ENCODE results near the gene LRRC8D. TPM values are rescaled to one million over a fixed set of nuclear protein-coding genes. Genes with fewer than 3 reads are reported as not detected.

LRRC8D gene
- total and polyA plus RNA-seq, 9 of the 15 experiments (the other 6 are each of a cell fraction or from before 2014, with no cell fraction given) = 3.4 to 53.9 (median 15.9) TPM

DNA sequence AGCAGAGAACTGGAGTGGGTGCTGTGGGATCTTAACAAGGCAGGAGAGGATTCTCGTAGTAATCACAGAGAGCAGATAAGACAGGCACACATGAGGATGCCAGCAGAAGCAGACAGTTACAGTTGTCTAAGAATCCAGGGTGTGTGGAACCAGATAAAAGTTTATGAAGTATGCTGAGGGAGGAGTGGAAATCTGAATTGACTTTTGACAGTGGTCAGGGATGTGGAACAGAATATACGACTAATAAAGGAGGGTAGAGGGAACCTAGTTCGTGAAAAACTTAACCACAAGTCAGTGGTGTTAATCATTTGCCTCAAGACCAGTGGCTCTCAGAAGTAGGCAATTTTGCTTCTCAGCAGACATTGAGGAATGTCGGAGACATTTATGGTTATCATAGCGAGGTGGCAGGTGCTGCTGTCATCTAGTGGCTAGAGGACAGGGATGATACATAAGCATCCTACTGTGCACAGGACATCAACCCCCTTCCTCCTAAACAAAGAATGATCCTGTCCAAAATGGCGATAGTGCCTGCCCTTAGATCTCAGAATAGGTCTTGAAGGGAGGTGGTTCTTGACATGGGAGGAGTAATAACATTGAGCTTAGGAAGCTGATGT is 3.0 kb downstream of the LRRC8D start (continued):
- TF ChIP-seq CTCF (IDR thresholded peaks at IDR 0.05 in 2 of 3, conservative IDR thresholded peaks at IDR 0.05 in 1 of 3; ENCODE audit: insufficient read depth in 2 of 3, low read depth in 1 of 3, low read length in 3 of 3) (0 out of 6 replicates have a peak, but pooled peaks of 1 of the 3 experiments have one; percentile 3), CCAR2 (IDR thresholded peaks at IDR 0.05; ENCODE audit: low read depth, low read length) (no peak), KLF10 (CRISPR knock-in tag; IDR thresholded peaks at IDR 0.05) (no peak), MEIS2 (IDR thresholded peaks at IDR 0.05; ENCODE audit: partially characterized antibody) (peak; percentile 48), HNRNPL (IDR thresholded peaks at IDR 0.05; ENCODE audit: low read depth, low read length) (no peak), KHSRP (IDR thresholded peaks at IDR 0.05) (no peak; the same call in 1 of the 2 replicates), ZNF764 (CRISPR knock-in tag; IDR thresholded peaks at IDR 0.05; ENCODE audit: low read depth) (no peak), NCOR1 (IDR thresholded peaks at IDR 0.05) (peak; percentile 94), DLX4 (CRISPR knock-in tag; IDR thresholded peaks at IDR 0.05) (no peak), TRIM25 (IDR thresholded peaks at IDR 0.05; ENCODE audit: borderline replicate concordance) (0 out of 2 replicates have a peak, but pooled peaks have one; percentile 23), TARDBP (IDR thresholded peaks at IDR 0.05) (no peak), COPS2 (conservative IDR thresholded peaks at IDR 0.05) (no peak), TOE1 (IDR thresholded peaks at IDR 0.05; ENCODE audit: borderline replicate concordance) (0 out of 2 replicates have a peak, but pooled peaks have one; percentile 12), TOE1 (CRISPR knock-in tag; IDR thresholded peaks at IDR 0.05; ENCODE audit: borderline replicate concordance, low read depth) (no peak), CTBP1 (IDR thresholded peaks at IDR 0.05; ENCODE audit: borderline replicate concordance) (peak; percentile 69), RAD51 (IDR thresholded peaks at IDR 0.05; ENCODE audit: borderline replicate concordance, low read depth) (no peak), POLR2AphosphoS2 (IDR thresholded peaks at IDR 0.05; ENCODE audit: low read length) (no peak), HDAC3 (IDR thresholded peaks at IDR 0.05; ENCODE audit: borderline replicate concordance, partially characterized antibody) (peak; percentile 51), PKNOX1 (IDR thresholded peaks at IDR 0.05) (peak; percentile 60; the same call in 1 of the 2 replicates), PPARD (CRISPR knock-in tag; IDR thresholded peaks at IDR 0.05) (no peak), HDAC1 (IDR thresholded peaks at IDR 0.05) (peak; percentile 63 to 95; a peak in 2 of 4 replicates)
- TF ChIP-seq, protein P1, sequence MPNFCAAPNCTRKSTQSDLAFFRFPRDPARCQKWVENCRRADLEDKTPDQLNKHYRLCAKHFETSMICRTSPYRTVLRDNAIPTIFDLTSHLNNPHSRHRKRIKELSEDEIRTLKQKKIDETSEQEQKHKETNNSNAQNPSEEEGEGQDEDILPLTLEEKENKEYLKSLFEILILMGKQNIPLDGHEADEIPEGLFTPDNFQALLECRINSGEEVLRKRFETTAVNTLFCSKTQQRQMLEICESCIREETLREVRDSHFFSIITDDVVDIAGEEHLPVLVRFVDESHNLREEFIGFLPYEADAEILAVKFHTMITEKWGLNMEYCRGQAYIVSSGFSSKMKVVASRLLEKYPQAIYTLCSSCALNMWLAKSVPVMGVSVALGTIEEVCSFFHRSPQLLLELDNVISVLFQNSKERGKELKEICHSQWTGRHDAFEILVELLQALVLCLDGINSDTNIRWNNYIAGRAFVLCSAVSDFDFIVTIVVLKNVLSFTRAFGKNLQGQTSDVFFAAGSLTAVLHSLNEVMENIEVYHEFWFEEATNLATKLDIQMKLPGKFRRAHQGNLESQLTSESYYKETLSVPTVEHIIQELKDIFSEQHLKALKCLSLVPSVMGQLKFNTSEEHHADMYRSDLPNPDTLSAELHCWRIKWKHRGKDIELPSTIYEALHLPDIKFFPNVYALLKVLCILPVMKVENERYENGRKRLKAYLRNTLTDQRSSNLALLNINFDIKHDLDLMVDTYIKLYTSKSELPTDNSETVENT (CRISPR knock-in tag; IDR thresholded peaks at IDR 0.05) = no peak
